ENCODE results near the gene LGALS3.
"Not testable (repeated sequence)": the region's sequence is repeated elsewhere in the genome, so short reads cannot be mapped to it uniquely, and the experiment has no call there.

The LGALS3 gene

GRCh38 chr14:55129086-55129427 lies at the start of gene LGALS3:
LGALS3 (plus strand) TSS chr14:55129252; CDS start chr14:55137374, 8,122 bp downstream.
- DNase-seq: peak; percentile 70

- not testable (repeated sequence) for DNase-seq
These were observed 49.1 kb upstream of the LGALS3 start for GRCh38 chr14:55079961-55080360.

GRCh38 chr14:55084401-55085059 lies 44.5 kb upstream of the LGALS3 start:
- DNase-seq: no peak

GRCh38 chr14:55085060-55085660 lies 43.9 kb upstream of the LGALS3 start:
- no peak for DNase-seq

- DNase-seq: no peak
These were observed 42.1 kb upstream of the LGALS3 start for GRCh38 chr14:55086938-55087337.

GRCh38 chr14:55088356-55088755 lies 40.7 kb upstream of the LGALS3 start:
- no peak for DNase-seq

- peak; percentile 54 for DNase-seq
These were observed 36.7 kb upstream of the LGALS3 start for GRCh38 chr14:55092341-55092740.

- no peak for DNase-seq
These were observed 34.5 kb upstream of the LGALS3 start for GRCh38 chr14:55094292-55095157.

GRCh38 chr14:55097881-55098560 lies 31.0 kb upstream of the LGALS3 start:
- DNase-seq: no peak

GRCh38 chr14:55098561-55098898 lies 30.5 kb upstream of the LGALS3 start:
- no peak for DNase-seq

- DNase-seq: no peak
These were observed 29.3 kb upstream of the LGALS3 start for GRCh38 chr14:55099756-55100155.

- DNase-seq: no peak
These were observed 27.4 kb upstream of the LGALS3 start for GRCh38 chr14:55101698-55102097.

- peak; percentile 80 for DNase-seq
These were observed 26.9 kb upstream of the LGALS3 start for GRCh38 chr14:55102141-55102621.

- peak; percentile 74 for DNase-seq
These were observed 25.9 kb upstream of the LGALS3 start for GRCh38 chr14:55103005-55103640.

- no peak for DNase-seq
These were observed 24.8 kb upstream of the LGALS3 start for GRCh38 chr14:55103971-55104954.

GRCh38 chr14:55105991-55106390 lies 23.1 kb upstream of the LGALS3 start:
- DNase-seq: no peak

- peak; percentile 75 for DNase-seq
These were observed 21.1 kb upstream of the LGALS3 start for GRCh38 chr14:55107766-55108554.

- no peak for DNase-seq
These were observed 19.2 kb upstream of the LGALS3 start for GRCh38 chr14:55109836-55110235.

GRCh38 chr14:55111122-55111708 lies 17.8 kb upstream of the LGALS3 start:
- no peak for DNase-seq

- no peak for DNase-seq
These were observed 14.3 kb upstream of the LGALS3 start for GRCh38 chr14:55114720-55115119.
